ENCODE results near the gene DOCK11. TPM values are rescaled to one million over a fixed set of nuclear protein-coding genes. Genes with fewer than 3 reads are reported as not detected.

Gene DOCK11
- total RNA-seq, 1 experiment from 2014 or later: 13.1 TPM

DNA sequence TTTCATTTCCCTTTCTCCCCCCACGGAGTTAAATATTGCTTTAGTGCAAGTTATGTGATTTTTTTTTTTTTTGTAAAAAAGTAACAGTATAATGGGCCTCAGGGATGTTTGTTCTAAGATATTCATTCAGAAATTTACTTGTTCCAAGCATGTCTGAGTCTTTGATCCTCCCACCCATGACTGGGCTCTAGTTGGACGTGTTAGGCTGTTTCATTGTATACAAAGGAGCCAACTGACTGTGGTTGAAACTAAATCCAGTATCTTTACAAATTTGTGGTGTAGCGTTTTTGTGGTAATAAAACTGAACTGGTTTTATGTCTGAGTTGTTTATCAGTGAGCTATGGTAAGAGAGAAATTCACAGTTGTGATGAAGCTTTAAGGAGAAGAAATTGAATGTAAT is 74.1 kb downstream of the DOCK11 start (continued):
- TF ChIP-seq, protein P1, sequence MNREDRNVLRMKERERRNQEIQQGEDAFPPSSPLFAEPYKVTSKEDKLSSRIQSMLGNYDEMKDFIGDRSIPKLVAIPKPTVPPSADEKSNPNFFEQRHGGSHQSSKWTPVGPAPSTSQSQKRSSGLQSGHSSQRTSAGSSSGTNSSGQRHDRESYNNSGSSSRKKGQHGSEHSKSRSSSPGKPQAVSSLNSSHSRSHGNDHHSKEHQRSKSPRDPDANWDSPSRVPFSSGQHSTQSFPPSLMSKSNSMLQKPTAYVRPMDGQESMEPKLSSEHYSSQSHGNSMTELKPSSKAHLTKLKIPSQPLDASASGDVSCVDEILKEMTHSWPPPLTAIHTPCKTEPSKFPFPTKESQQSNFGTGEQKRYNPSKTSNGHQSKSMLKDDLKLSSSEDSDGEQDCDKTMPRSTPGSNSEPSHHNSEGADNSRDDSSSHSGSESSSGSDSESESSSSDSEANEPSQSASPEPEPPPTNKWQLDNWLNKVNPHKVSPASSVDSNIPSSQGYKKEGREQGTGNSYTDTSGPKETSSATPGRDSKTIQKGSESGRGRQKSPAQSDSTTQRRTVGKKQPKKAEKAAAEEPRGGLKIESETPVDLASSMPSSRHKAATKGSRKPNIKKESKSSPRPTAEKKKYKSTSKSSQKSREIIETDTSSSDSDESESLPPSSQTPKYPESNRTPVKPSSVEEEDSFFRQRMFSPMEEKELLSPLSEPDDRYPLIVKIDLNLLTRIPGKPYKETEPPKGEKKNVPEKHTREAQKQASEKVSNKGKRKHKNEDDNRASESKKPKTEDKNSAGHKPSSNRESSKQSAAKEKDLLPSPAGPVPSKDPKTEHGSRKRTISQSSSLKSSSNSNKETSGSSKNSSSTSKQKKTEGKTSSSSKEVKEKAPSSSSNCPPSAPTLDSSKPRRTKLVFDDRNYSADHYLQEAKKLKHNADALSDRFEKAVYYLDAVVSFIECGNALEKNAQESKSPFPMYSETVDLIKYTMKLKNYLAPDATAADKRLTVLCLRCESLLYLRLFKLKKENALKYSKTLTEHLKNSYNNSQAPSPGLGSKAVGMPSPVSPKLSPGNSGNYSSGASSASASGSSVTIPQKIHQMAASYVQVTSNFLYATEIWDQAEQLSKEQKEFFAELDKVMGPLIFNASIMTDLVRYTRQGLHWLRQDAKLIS (CRISPR knock-in tag; IDR thresholded peaks at IDR 0.05; ENCODE audit: borderline replicate concordance): no peak
- no peak for TF ChIP-seq NFYB (CRISPR knock-in tag; conservative IDR thresholded peaks at IDR 0.05; ENCODE audit: low read depth)
- no peak for TF ChIP-seq TEAD1 (CRISPR knock-in tag; IDR thresholded peaks at IDR 0.05)
- TF ChIP-seq CREM (CRISPR knock-in tag; IDR thresholded peaks at IDR 0.05): no peak
- TF ChIP-seq, protein P2, sequence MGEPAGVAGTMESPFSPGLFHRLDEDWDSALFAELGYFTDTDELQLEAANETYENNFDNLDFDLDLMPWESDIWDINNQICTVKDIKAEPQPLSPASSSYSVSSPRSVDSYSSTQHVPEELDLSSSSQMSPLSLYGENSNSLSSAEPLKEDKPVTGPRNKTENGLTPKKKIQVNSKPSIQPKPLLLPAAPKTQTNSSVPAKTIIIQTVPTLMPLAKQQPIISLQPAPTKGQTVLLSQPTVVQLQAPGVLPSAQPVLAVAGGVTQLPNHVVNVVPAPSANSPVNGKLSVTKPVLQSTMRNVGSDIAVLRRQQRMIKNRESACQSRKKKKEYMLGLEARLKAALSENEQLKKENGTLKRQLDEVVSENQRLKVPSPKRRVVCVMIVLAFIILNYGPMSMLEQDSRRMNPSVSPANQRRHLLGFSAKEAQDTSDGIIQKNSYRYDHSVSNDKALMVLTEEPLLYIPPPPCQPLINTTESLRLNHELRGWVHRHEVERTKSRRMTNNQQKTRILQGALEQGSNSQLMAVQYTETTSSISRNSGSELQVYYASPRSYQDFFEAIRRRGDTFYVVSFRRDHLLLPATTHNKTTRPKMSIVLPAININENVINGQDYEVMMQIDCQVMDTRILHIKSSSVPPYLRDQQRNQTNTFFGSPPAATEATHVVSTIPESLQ (CRISPR knock-in tag; IDR thresholded peaks at IDR 0.05): no peak
- TF ChIP-seq ZNF423 (CRISPR knock-in tag; IDR thresholded peaks at IDR 0.05): no peak
- no peak for TF ChIP-seq FOXJ3 (CRISPR knock-in tag; IDR thresholded peaks at IDR 0.05; ENCODE audit: borderline replicate concordance)
- TF ChIP-seq, protein P3, sequence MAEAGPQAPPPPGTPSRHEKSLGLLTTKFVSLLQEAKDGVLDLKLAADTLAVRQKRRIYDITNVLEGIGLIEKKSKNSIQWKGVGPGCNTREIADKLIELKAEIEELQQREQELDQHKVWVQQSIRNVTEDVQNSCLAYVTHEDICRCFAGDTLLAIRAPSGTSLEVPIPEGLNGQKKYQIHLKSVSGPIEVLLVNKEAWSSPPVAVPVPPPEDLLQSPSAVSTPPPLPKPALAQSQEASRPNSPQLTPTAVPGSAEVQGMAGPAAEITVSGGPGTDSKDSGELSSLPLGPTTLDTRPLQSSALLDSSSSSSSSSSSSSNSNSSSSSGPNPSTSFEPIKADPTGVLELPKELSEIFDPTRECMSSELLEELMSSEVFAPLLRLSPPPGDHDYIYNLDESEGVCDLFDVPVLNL (CRISPR knock-in tag; IDR thresholded peaks at IDR 0.05; ENCODE audit: borderline replicate concordance, low read depth): no peak
- no peak for TF ChIP-seq JAZF1 (CRISPR knock-in tag; IDR thresholded peaks at IDR 0.05)

DNA sequence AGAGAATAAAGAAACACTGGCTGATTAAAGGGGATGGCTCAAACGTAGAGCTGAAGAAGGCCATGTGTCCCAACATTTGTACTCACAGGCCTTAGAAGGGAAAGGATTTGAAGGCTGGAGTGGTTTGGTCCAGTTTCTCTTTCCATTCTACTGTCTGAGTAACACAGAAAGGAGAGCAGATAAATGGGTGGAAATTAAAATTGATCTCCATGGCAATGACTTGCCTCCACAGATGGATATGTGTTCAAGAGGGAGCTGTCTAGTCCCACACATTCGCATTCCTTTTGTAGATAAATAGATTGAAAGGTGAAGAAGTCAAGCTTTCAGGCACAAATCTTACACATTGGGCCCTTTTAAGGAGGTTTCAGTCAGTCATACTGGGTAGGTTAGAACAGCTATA is 74.6 kb downstream of the DOCK11 start:
- ATAC-seq (no peak), DNase-seq (ENCODE audit: low spot score) (no peak)
- Mint-ChIP-seq H3K4me3 (no peak overlapping the region), H3K27me3 (ENCODE audit: low read depth) (no peaks in the 10 kb centered on the region), H3K4me1 (no peaks in the 10 kb centered on the region), H3K36me3 (no peaks in the 10 kb centered on the region), H3K27ac (no peak overlapping the region), H3K9me3 (no peaks in the 10 kb centered on the region)
- POLR2A ChIA-PET: no interaction called here
- CTCF ChIA-PET: no interaction called here
- TF ChIP-seq RORB (CRISPR knock-in tag; IDR thresholded peaks at IDR 0.05): no peak

DNA sequence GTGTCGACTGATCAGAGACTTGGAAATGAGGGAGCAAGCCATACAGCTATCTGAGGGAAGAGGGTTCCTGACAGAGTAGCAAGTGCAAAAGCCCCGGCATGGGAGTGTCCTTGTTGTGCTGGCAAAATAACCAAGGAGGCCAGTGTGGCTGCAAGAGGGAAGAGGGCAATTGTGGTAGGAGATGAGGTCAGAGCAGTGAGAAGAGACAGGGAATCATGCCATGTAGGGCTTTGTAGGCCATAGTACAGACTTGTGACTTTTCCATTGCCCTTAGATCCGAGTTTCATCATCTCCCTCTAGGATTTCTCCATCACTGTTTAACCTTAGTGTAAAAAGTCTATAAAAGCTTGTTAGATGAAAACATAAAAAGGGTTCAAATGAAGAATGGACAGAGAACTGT is 76.2 kb downstream of the DOCK11 start:
- H3K4me3 Mint-ChIP-seq: no peak overlapping the region
- no peaks in the 10 kb centered on the region for H3K36me3 Mint-ChIP-seq
- H3K27ac Mint-ChIP-seq: no peak overlapping the region
- H3K4me1 Mint-ChIP-seq: no peaks in the 10 kb centered on the region
- TF ChIP-seq NFATC4 (CRISPR knock-in tag; IDR thresholded peaks at IDR 0.05) (no peak), SMAD3 (CRISPR knock-in tag; IDR thresholded peaks at IDR 0.05; ENCODE audit: borderline replicate concordance) (no peak)
- TF ChIP-seq, protein P4, sequence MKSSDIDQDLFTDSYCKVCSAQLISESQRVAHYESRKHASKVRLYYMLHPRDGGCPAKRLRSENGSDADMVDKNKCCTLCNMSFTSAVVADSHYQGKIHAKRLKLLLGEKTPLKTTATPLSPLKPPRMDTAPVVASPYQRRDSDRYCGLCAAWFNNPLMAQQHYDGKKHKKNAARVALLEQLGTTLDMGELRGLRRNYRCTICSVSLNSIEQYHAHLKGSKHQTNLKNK (CRISPR knock-in tag; IDR thresholded peaks at IDR 0.05): no peak
- ChIA-PET CTCF (no interaction called here), POLR2A (no interaction called here)
- H3K27me3 Mint-ChIP-seq (ENCODE audit: low read depth): no peaks in the 10 kb centered on the region
- DNase-seq (ENCODE audit: low spot score): no peak
- no peak for ATAC-seq
- no peaks in the 10 kb centered on the region for H3K9me3 Mint-ChIP-seq

DNA sequence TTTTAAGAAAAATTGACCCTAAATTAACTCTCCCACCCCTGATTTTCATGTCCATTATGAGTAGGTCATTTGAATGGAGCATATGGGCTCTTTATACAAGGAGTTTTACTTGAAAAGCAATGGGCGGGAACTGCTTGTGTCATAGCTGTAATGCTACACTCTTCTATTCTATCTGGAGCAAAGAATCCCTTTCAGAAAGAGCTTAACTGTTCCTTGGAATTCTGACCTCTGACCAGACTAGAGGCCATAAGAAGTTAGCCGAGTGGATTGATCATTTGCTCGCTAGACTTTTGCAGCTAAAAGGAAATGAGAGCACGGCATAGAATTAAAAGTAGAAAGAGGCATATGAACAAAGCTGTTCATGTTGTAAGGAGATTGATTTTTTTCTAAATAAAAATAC is 79.1 kb downstream of the DOCK11 start:
- DNase-seq (ENCODE audit: low spot score) (no peak), ATAC-seq (no peak)
- POLR2A ChIA-PET: no interaction called here
- no peaks in the 10 kb centered on the region for H3K9me3 Mint-ChIP-seq
- H3K4me3 Mint-ChIP-seq: no peak overlapping the region
- H3K27me3 Mint-ChIP-seq (ENCODE audit: low read depth): no peaks in the 10 kb centered on the region
- no peaks in the 10 kb centered on the region for H3K36me3 Mint-ChIP-seq
- H3K4me1 Mint-ChIP-seq: no peaks in the 10 kb centered on the region
- CTCF ChIA-PET: interaction anchor here (0.7 to 1.1 kb wide), 2 partner anchors 75 to 115 kb away, joined by 3 read pairs; no protein-coding TSS in a partner anchor
- no peak overlapping the region for H3K27ac Mint-ChIP-seq
- TF ChIP-seq NR3C1 (CRISPR knock-in tag; conservative IDR thresholded peaks at IDR 0.05; ENCODE audit: low read depth) (no peak), SMAD4 (CRISPR knock-in tag; IDR thresholded peaks at IDR 0.05) (no peak), ZNF416 (CRISPR knock-in tag; IDR thresholded peaks at IDR 0.05) (no peak), TP53 (CRISPR knock-in tag; IDR thresholded peaks at IDR 0.05) (no peak)
- TF ChIP-seq, protein P5, sequence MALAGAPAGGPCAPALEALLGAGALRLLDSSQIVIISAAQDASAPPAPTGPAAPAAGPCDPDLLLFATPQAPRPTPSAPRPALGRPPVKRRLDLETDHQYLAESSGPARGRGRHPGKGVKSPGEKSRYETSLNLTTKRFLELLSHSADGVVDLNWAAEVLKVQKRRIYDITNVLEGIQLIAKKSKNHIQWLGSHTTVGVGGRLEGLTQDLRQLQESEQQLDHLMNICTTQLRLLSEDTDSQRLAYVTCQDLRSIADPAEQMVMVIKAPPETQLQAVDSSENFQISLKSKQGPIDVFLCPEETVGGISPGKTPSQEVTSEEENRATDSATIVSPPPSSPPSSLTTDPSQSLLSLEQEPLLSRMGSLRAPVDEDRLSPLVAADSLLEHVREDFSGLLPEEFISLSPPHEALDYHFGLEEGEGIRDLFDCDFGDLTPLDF (CRISPR knock-in tag; IDR thresholded peaks at IDR 0.05): no peak
- TF ChIP-seq, protein P6, sequence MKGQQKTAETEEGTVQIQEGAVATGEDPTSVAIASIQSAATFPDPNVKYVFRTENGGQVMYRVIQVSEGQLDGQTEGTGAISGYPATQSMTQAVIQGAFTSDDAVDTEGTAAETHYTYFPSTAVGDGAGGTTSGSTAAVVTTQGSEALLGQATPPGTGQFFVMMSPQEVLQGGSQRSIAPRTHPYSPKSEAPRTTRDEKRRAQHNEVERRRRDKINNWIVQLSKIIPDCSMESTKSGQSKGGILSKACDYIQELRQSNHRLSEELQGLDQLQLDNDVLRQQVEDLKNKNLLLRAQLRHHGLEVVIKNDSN (CRISPR knock-in tag; IDR thresholded peaks at IDR 0.05): no peak
- TF ChIP-seq, protein P7, sequence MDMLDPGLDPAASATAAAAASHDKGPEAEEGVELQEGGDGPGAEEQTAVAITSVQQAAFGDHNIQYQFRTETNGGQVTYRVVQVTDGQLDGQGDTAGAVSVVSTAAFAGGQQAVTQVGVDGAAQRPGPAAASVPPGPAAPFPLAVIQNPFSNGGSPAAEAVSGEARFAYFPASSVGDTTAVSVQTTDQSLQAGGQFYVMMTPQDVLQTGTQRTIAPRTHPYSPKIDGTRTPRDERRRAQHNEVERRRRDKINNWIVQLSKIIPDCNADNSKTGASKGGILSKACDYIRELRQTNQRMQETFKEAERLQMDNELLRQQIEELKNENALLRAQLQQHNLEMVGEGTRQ (CRISPR knock-in tag; IDR thresholded peaks at IDR 0.05): no peak
- TF ChIP-seq, protein P8, sequence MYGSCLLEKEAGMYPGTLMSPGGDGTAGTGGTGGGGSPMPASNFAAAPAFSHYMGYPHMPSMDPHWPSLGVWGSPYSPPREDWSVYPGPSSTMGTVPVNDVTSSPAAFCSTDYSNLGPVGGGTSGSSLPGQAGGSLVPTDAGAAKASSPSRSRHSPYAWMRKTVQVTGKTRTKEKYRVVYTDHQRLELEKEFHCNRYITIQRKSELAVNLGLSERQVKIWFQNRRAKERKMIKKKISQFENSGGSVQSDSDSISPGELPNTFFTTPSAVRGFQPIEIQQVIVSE (CRISPR knock-in tag; IDR thresholded peaks at IDR 0.05; ENCODE audit: borderline replicate concordance): no peak
